ENCODE data around the gene ABCD3. TPM values are rescaled to one million over a fixed set of nuclear protein-coding genes. Genes with fewer than 3 reads are reported as not detected.

Gene ABCD3
- total RNA-seq, 1 experiment from 2014 or later, result 93.4 TPM

DNA sequence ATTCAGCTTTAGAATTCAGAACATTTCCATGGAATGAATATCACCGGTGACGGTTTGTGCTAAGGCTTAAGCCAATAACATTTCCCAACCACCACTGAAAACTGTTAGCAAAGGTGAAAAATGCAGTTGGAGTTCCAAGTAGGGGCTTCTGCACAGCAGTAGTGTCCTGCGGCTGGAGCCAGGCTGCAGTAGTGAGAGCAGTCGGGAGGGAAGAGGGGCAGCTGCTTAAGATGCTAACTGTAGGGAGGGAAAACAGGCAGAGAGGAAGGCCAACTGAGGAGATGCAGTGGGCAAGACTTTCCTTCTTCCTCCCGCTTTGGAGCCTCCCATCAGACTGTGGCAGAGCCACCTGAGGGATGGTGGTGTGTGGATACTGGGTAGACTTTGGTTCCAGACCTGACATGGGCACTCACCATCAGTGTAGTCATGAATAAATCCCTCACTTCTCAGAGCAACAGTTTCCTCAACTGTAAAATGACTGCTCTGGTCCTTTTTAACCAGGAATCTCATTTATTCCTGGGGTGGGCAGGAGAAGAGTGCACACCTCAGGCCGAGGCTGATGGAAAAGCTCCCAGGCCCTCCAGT is 120.1 kb downstream of the ABCD3 start:
- Mint-ChIP-seq H3K9me3 (ENCODE audit: unreplicated experiment) (no peaks in the 10 kb centered on the region), H3K4me1 (ENCODE audit: low read depth, unreplicated experiment) (peaks cover 7% of the 10 kb centered on the region), H3K4me3 (ENCODE audit: unreplicated experiment) (no peak overlapping the region), H3K27me3 (ENCODE audit: insufficient read depth, unreplicated experiment) (no peaks in the 10 kb centered on the region), H3K27ac (ENCODE audit: unreplicated experiment) (no peak overlapping the region), H3K36me3 (ENCODE audit: insufficient read depth, unreplicated experiment) (peaks cover 50% of the 10 kb centered on the region)
- no peak for DNase-seq
- Histone ChIP-seq H3K36me3 (ENCODE audit: control insufficient read depth, insufficient read depth, low read length) (no peaks in the 10 kb centered on the region), H3K4me3 (ENCODE audit: low read depth, low read length) (no peak overlapping the region), H3K4me1 (peaks cover 15% of the 10 kb centered on the region), H3K9me3 (no peaks in the 10 kb centered on the region), H3K27me3 (replicated peaks; ENCODE audit: control insufficient read depth, insufficient read depth, low read length) (no peaks in the 10 kb centered on the region)
- intact Hi-C loops (cut with micrococcal nuclease; ENCODE audit: unreplicated experiment), result no loop called here
- ChIA-PET CTCF (no interaction called here), POLR2A (no interaction called here)
- no peak for TF ChIP-seq CTCF (IDR thresholded peaks at IDR 0.05; ENCODE audit: insufficient read depth in 1 of 2, low read depth in 1 of 2, low read length in 1 of 2, severe bottlenecking in 1 of 2, unreplicated experiment in 1 of 2)
- no TSS peak for BruUV-seq (replicated peaks)

GRCh38 chr1:94539496-94539895 is 121.3 kb downstream of the ABCD3 start:
- H3K4me1 Mint-ChIP-seq (ENCODE audit: low read depth, unreplicated experiment), result peaks cover 11% of the 10 kb centered on the region
- peaks cover 39% of the 10 kb centered on the region for H3K36me3 Mint-ChIP-seq (ENCODE audit: insufficient read depth, unreplicated experiment)
- no peak for DNase-seq
- no peak for TF ChIP-seq CTCF (IDR thresholded peaks at IDR 0.05; ENCODE audit: insufficient read depth in 1 of 2, low read depth in 1 of 2, low read length in 1 of 2, severe bottlenecking in 1 of 2, unreplicated experiment in 1 of 2)
- no peaks in the 10 kb centered on the region for H3K9me3 Mint-ChIP-seq (ENCODE audit: unreplicated experiment)
- CTCF ChIA-PET, result interaction anchor here (0.7 to 1.6 kb wide), 2 partner anchors 60 to 218 kb away, joined by 3 to 4 read pairs; no protein-coding TSS in a partner anchor
- POLR2A ChIA-PET, result no interaction called here
- Histone ChIP-seq H3K36me3 (ENCODE audit: control insufficient read depth, insufficient read depth, low read length) (no peaks in the 10 kb centered on the region), H3K4me3 (ENCODE audit: low read depth, low read length) (no peak overlapping the region), H3K27me3 (replicated peaks; ENCODE audit: control insufficient read depth, insufficient read depth, low read length) (no peaks in the 10 kb centered on the region), H3K4me1 (peaks cover 16% of the 10 kb centered on the region), H3K9me3 (no peaks in the 10 kb centered on the region)
- no peak overlapping the region for H3K27ac Mint-ChIP-seq (ENCODE audit: unreplicated experiment)
- intact Hi-C loops (cut with micrococcal nuclease; ENCODE audit: unreplicated experiment), result no loop called here
- no peaks in the 10 kb centered on the region for H3K27me3 Mint-ChIP-seq (ENCODE audit: insufficient read depth, unreplicated experiment)
- BruUV-seq (replicated peaks), result no TSS peak
- H3K4me3 Mint-ChIP-seq (ENCODE audit: unreplicated experiment), result peak overlapping the region; percentile 86

DNA sequence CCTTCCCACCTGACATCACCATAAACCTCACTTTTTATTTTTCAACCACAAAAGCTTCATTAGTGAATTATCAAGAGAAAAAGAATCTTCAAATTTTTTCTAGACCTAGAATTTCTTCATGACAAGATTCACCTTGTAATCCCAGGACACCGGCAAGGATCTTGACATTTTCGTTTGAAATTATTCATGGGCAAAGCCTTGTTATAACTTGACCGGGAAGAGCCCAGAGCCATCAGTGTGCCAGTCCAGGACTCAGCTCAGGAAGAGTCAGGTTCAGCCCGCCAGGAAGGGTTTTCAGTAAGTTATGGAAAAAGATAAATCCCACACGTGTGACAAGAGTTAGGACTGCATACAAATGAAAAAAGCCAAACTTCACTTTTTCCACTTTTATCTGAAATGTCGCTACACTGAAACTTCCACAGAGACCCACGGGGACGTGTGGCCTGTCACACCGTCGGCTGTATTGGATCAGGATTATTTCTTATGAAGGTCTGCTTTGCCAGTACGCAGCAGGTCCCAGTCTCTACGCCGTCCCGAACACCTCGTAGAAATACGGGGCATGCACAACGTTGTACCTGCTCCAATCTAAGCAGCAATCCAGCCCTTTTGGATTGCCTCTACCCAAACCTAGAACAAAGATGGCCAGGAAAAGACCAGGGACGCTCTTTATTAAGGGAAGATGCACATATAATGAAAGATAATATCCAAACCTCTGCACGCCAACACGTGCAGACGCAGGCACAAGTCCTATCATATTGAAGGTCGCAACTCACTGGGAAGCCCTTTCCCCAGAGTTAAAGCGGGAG is 122.5 kb downstream of the ABCD3 start:
- Mint-ChIP-seq H3K9me3 (ENCODE audit: unreplicated experiment) (no peaks in the 10 kb centered on the region), H3K4me3 (ENCODE audit: unreplicated experiment) (peak overlapping the region; percentile 86), H3K27me3 (ENCODE audit: insufficient read depth, unreplicated experiment) (no peaks in the 10 kb centered on the region), H3K27ac (ENCODE audit: unreplicated experiment) (peak overlapping the region; percentile 48), H3K36me3 (ENCODE audit: insufficient read depth, unreplicated experiment) (peaks cover 30% of the 10 kb centered on the region), H3K4me1 (ENCODE audit: low read depth, unreplicated experiment) (peaks cover 11% of the 10 kb centered on the region)
- H3K36me3 ChIP-seq (ENCODE audit: control insufficient read depth, insufficient read depth, low read length), result no peaks in the 10 kb centered on the region
- no peaks in the 10 kb centered on the region for H3K27me3 ChIP-seq (replicated peaks; ENCODE audit: control insufficient read depth, insufficient read depth, low read length)
- TF ChIP-seq CTCF (IDR thresholded peaks at IDR 0.05; ENCODE audit: insufficient read depth in 1 of 2, low read depth in 1 of 2, low read length in 1 of 2, severe bottlenecking in 1 of 2, unreplicated experiment in 1 of 2), result no peak
- POLR2A ChIA-PET, result no interaction called here
- BruUV-seq (replicated peaks), result no TSS peak
- H3K4me1 ChIP-seq, result peaks cover 23% of the 10 kb centered on the region
- intact Hi-C loops (cut with micrococcal nuclease; ENCODE audit: unreplicated experiment), result loop anchor here (2.0 kb wide), 1 partner anchor 58 kb away; no protein-coding TSS in a partner anchor
- CTCF ChIA-PET, result interaction anchor here (1.1 to 1.6 kb wide), 2 partner anchors 58 to 66 kb away, joined by 3 to 4 read pairs; no protein-coding TSS in a partner anchor
- peak overlapping the region; percentile 83 for H3K4me3 ChIP-seq (ENCODE audit: low read depth, low read length)
- no peak for DNase-seq
- H3K9me3 ChIP-seq, result no peaks in the 10 kb centered on the region

Data from Caco-2 (cell line).